GM19463 (cell line): ENCODE results near the gene ZSCAN18.

Source experiments
- ATAC-seq: cut with Tn5 transposase; IDR thresholded peaks from one replicate; pipeline ENCODE4 v1.9.1; 2021; ENCODE audit warnings: mild to moderate bottlenecking, moderate library complexity; ENCODE audit not compliant: unreplicated experiment

Gene ZSCAN18

DNA sequence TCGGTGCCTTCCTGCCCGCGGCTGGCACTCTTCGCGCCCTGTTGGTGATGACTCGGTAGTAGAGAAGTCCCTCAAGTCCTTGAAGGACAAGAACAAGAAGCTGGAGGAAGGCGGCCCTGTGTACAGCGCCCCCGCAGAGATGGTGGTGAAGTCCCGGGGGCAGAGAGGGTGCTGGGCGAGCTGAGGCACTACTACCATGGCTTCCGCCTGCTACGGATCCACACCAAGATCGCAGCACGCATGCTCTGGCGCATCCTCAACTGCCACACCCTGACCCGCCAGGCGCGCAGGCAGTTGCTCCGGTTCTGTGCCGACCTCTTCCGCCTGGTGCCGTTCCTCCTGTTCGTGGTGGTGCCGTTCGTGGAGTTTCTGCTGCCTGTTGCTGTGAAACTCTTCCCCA lies 53.1 kb downstream of the ZSCAN18 start:
- ATAC-seq: no peak

DNA sequence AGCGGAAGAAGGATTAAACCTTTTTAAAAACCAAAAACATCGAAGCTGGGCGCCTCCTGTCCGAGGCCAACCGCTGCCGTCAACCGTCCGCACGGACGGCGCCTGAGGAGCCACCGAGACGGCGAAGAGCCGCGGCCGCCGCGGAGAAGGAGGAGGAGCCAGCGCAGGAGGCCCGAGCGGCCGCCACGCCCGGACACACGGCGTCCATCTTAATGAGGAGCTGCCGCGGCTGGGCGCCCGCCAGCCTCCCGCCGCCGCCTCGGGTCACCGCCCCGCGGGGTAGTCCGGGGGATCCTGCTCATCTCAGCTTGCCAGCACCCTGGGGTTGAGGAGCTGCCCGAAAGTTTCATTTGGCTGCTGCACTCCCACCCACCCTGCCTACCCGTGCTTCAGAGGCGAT lies 53.6 kb downstream of the ZSCAN18 start:
- no peak for ATAC-seq

- no peak for ATAC-seq
Observed at GRCh38 chr19:58042495-58043340, 55.3 kb downstream of the ZSCAN18 start.

- no peak for ATAC-seq
Observed at GRCh38 chr19:58040751-58041525, 57.1 kb downstream of the ZSCAN18 start.

DNA sequence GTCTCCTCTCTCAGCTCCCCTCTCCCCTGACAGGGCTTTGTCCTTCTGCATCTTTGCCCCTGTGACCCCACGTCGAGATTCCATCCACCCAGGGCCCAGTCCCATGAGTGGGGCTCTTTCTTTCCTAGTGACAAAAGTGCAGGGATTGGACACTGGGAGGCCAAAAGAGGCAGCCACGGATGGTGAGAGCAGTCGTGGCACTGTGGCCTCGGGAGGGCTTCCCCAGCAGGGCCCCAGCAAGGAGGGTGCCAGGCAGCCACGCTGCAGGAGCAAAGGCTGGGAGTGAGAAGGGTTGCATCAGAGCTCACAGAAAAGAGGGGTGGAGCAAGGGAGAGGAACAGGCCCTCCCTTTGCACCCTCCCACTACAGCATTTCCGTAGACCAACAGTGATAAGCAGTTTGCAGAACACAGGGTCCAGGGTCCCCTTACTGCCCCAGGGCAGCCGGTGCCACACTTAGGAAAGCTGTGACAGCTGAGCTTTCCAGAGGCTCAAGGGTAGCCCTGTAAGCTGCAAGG lies 59.3 kb downstream of the ZSCAN18 start:
- ATAC-seq: no peak

GRCh38 chr19:58037927-58038687 lies 59.9 kb downstream of the ZSCAN18 start:
- ATAC-seq: no peak

- ATAC-seq: no peak
Observed at GRCh38 chr19:58035863-58036262, 62.2 kb downstream of the ZSCAN18 start.

DNA sequence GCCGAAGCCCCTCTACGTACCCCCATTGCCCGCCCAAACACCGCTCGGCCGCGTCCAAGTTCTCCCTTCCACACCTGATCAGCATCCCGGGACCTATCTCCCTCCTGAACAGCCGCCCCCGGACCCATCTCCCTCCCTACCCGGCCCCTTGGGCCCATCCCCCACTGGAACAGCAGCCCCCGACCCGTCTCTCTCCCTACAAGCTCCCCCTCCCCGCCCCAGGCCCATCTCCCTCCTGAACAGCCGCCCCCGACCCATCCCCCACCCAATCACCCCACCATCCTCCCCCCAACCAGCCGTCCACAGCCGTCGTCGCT lies 63.6 kb downstream of the ZSCAN18 start:
- no peak for ATAC-seq
